OCI-LY3 (cell line): ENCODE data around the gene CHST15.

Experiments used
- EZH2phosphoT487 ChIP-seq: fragments of 200-600 bp; shearing (Covaris generic); IDR thresholded peaks from 2 replicates; pipeline ENCODE4 v1.6.1; 2018; ENCODE audit warnings: antibody characterized with exemption, mixed run types, low read depth
- TF ChIP-seq, protein P1 (sequence below): fragments of 200-600, 300-600 bp; sonication (generic); IDR thresholded peaks from 2 replicates; pipeline ENCODE4 v1.5.1; 2014; ENCODE audit warnings: antibody characterized with exemption, low read length, low read depth

DNA sequence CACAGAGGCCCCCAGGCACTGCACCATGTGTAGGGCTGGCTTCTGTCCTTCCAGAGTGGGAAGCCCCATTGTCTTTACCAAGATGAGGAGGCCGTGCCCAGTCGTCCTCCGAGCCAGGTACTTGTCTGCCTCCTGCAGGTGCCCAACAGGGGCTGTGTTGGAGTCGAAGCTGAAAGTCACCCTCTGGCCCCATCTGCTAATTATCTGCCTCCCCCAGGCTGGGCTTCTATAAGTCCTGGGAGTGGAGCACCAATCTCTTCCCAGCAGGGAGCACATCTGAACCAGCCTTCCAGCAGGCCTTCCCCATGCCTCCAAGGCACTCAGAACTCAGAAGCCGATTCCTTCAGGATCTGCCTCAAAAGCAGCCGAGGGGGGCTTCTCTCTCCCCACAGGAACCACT is 11.6 kb upstream of the CHST15 start:
- TF ChIP-seq, protein P1, sequence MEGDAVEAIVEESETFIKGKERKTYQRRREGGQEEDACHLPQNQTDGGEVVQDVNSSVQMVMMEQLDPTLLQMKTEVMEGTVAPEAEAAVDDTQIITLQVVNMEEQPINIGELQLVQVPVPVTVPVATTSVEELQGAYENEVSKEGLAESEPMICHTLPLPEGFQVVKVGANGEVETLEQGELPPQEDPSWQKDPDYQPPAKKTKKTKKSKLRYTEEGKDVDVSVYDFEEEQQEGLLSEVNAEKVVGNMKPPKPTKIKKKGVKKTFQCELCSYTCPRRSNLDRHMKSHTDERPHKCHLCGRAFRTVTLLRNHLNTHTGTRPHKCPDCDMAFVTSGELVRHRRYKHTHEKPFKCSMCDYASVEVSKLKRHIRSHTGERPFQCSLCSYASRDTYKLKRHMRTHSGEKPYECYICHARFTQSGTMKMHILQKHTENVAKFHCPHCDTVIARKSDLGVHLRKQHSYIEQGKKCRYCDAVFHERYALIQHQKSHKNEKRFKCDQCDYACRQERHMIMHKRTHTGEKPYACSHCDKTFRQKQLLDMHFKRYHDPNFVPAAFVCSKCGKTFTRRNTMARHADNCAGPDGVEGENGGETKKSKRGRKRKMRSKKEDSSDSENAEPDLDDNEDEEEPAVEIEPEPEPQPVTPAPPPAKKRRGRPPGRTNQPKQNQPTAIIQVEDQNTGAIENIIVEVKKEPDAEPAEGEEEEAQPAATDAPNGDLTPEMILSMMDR, result no peak
- no peak for TF ChIP-seq EZH2phosphoT487
